ENCODE data around the gene ARIH2.

DNA sequence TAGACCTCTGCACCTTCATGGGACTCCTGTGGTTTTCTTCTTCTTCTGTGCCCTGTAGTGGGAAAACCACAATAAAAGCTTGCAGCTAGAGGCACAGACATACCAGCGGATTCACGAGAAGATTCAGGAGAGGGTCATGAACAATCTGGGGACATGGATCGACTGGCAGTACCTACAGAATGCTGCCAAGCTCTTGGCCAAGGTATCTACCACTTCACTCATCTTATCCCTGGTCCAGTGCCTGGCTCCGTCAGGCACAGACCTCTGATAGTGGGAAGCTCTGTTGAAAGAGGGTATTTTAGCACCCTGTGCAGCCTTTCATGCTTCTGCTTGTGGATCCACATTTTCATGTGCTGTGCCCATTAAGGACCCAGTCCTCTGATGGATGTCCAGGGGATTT is 61.7 kb downstream of the ARIH2 start:
- TF ChIP-seq, protein P1, sequence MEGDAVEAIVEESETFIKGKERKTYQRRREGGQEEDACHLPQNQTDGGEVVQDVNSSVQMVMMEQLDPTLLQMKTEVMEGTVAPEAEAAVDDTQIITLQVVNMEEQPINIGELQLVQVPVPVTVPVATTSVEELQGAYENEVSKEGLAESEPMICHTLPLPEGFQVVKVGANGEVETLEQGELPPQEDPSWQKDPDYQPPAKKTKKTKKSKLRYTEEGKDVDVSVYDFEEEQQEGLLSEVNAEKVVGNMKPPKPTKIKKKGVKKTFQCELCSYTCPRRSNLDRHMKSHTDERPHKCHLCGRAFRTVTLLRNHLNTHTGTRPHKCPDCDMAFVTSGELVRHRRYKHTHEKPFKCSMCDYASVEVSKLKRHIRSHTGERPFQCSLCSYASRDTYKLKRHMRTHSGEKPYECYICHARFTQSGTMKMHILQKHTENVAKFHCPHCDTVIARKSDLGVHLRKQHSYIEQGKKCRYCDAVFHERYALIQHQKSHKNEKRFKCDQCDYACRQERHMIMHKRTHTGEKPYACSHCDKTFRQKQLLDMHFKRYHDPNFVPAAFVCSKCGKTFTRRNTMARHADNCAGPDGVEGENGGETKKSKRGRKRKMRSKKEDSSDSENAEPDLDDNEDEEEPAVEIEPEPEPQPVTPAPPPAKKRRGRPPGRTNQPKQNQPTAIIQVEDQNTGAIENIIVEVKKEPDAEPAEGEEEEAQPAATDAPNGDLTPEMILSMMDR (optimal IDR thresholded peaks at IDR 0.05 in 1 of 3, IDR thresholded peaks at IDR 0.05 in 1 of 3, conservative IDR thresholded peaks at IDR 0.05 in 1 of 3; ENCODE audit: extremely low read depth in 1 of 3, insufficient read depth in 2 of 3, low read length in 3 of 3) = no peak
- TF ChIP-seq EZH2 (IDR thresholded peaks at IDR 0.05; ENCODE audit: low read length) = no peak

Data from keratinocyte (primary cell).